Naive thymus-derived CD4-positive, alpha-beta T cell (primary cell): ENCODE measurements around the gene AGAP1. TPM values are rescaled to one million over a fixed set of nuclear protein-coding genes. Genes with fewer than 3 reads are reported as not detected.

Experiments
- ATAC-seq: fragments of 150-1000 bp; cut with Tn5 transposase; 2 replicates; pipeline ENCODE4 v1.10.0; 2021; ENCODE audit warnings: mild to moderate bottlenecking, moderate library complexity
- CTCF ChIA-PET: fragments of 350-600 bp; sonication (Branson Sonifier 250); formaldehyde crosslinking; loops from one replicate; lab custom pipeline; 2021; ENCODE audit warnings: antibody characterized with exemption; lab: Charles Lee
- POLR2A ChIA-PET: fragments of 350-600 bp; sonication (Branson Sonifier 250); formaldehyde crosslinking; loops from one replicate; lab custom pipeline; 2021; ENCODE audit warnings: antibody characterized with exemption, inconsistent platforms; lab: Charles Lee
- DNase-seq, 9 donors: peaks; one replicate each; pipeline versions ENCODE4 v3.0.0 to v3.0.0-alpha.2; 2020 to 2022; ENCODE audit warnings: mixed read lengths in 1 of 9
- H3K27ac ChIP-seq: one replicate; pipeline ENCODE4 v1.7.0; 2013; ENCODE audit warnings: mild to moderate bottlenecking, low read depth, low read length, moderate library complexity
- H3K27me3 ChIP-seq, 2 donors: one replicate each; pipeline ENCODE4 v1.7.0; 2013; ENCODE audit warnings: low read length in 2 of 2, mild to moderate bottlenecking in 2 of 2, moderate library complexity in 2 of 2; ENCODE audit not compliant: control insufficient read depth in 2 of 2, insufficient read depth in 2 of 2
- H3K36me3 ChIP-seq, 3 experiments: 1 replicate in 2 of 3; 2 replicates in 1 of 3; pipeline ENCODE4 v1.7.0; 2013; ENCODE audit warnings: low read length in 3 of 3, mild to moderate bottlenecking in 3 of 3, moderate library complexity in 1 of 3; ENCODE audit not compliant: insufficient read depth in 3 of 3, control insufficient read depth in 2 of 3
- H3K4me1 ChIP-seq, 2 donors: one replicate each; pipeline ENCODE4 v1.7.0; 2013; ENCODE audit warnings: low read length in 2 of 2, mild to moderate bottlenecking in 2 of 2, moderate library complexity in 1 of 2; ENCODE audit not compliant: control insufficient read depth in 2 of 2, insufficient read depth in 2 of 2
- H3K4me3 ChIP-seq: 2 replicates; pipeline ENCODE4 v1.7.0; 2013; ENCODE audit warnings: mild to moderate bottlenecking, low read length
- H3K9me3 ChIP-seq, 3 experiments: 1 replicate in 2 of 3; 2 replicates in 1 of 3; pipeline ENCODE4 v1.7.0; 2013; ENCODE audit warnings: low read length in 3 of 3; ENCODE audit not compliant: control insufficient read depth in 2 of 3
- H3K27ac Mint-ChIP-seq, 9 donors: one replicate each; pipeline ENCODE4 v1.8.0; 2020 to 2022; ENCODE audit warnings: mixed read lengths in 9 of 9, mild to moderate bottlenecking in 8 of 9, moderate library complexity in 5 of 9, inconsistent platforms in 2 of 9
- H3K27me3 Mint-ChIP-seq, 5 donors: one replicate each; pipeline ENCODE4 v1.8.0; 2021 to 2022; ENCODE audit warnings: mixed read lengths in 5 of 5, mild to moderate bottlenecking in 1 of 5
- H3K36me3 Mint-ChIP-seq, 5 donors: one replicate each; pipeline ENCODE4 v1.8.0; 2020 to 2022; ENCODE audit warnings: mixed read lengths in 5 of 5, mild to moderate bottlenecking in 3 of 5, inconsistent platforms in 1 of 5
- H3K4me1 Mint-ChIP-seq, 7 donors: one replicate each; pipeline ENCODE4 v1.8.0; 2020 to 2022; ENCODE audit warnings: mixed read lengths in 7 of 7, mild to moderate bottlenecking in 3 of 7, inconsistent platforms in 1 of 7
- H3K4me3 Mint-ChIP-seq, 10 donors: one replicate each; pipeline ENCODE4 v1.8.0; 2020 to 2022; ENCODE audit warnings: mild to moderate bottlenecking in 10 of 10, mixed read lengths in 10 of 10, moderate library complexity in 6 of 10, inconsistent platforms in 2 of 10
- H3K9me3 Mint-ChIP-seq, 11 donors: one replicate each; pipeline ENCODE4 v1.8.0; 2020 to 2022; ENCODE audit warnings: mixed read lengths in 11 of 11, mild to moderate bottlenecking in 4 of 11, inconsistent platforms in 1 of 11, moderate library complexity in 1 of 11
- intact Hi-C, 2 donors: fragments of 100-400 bp; cut with micrococcal nuclease; formaldehyde crosslinking; loops; one replicate each; pipeline ENCODE4 v1.15.1; 2023
- polyA plus RNA-seq, 2 donors: library from polyadenylated mRNA; unstranded; fragments of 300-500 nt; fragmentation: Illumina TruSeq; gene quantifications; one replicate each; pipeline ENCODE4 v1.2.3, GENCODE V29; 2021
- total RNA-seq, 6 experiments: library from RNA in 5 of 6; stranded (reverse) in 5 of 6; gene quantifications; 1 replicate in 5 of 6; 2 replicates in 1 of 6; pipeline ENCODE4 v1.2.3 and lab custom pipeline; 2021 to 2026

Gene AGAP1
- total and polyA plus RNA-seq, 7 experiments from 2014 or later: 0.35 to 9.6 (median 0.85) TPM; not detected in 2

DNA sequence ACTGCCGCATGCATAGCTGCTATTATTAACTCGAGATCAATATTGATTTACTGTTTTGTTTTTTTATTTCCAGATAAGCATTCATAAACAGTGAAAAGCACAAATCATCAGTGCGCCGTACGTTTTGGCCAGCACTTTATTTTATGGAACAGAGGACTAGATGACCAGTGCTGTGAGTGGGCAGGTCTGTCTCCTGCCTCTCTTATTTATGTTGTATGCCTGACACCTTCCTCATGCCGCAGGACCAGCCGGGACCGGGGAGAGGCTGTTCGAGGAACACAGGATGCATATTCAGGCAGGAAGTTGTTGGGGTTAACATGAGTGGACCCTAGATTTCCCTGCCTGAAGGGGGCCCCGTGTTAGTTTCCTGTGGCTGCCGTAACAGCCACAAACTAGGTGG lies 72.6 kb downstream of the AGAP1 start:
- Mint-ChIP-seq H3K4me1 (peaks cover 0 to 3% (median 0%) of the 10 kb centered on the region in 7 donors), H3K4me3 (no peak overlapping the region), H3K9me3 (peaks cover 0 to 12% (median 0%) of the 10 kb centered on the region in 11 donors), H3K36me3 (no peaks in the 10 kb centered on the region), H3K27ac (no peak overlapping the region), H3K27me3 (peaks cover 3 to 49% (median 23%) of the 10 kb centered on the region in 5 donors)
- H3K36me3 ChIP-seq: no peaks in the 10 kb centered on the region
- no peaks in the 10 kb centered on the region for H3K27me3 ChIP-seq
- H3K4me3 ChIP-seq: no peak overlapping the region
- DNase-seq (no peak), ATAC-seq (no peak)
- H3K9me3 ChIP-seq: no peaks in the 10 kb centered on the region
- CTCF ChIA-PET: no interaction called here
- H3K27ac ChIP-seq: no peak overlapping the region
- intact Hi-C loops: no loop called here
- POLR2A ChIA-PET: no interaction called here
- no peaks in the 10 kb centered on the region for H3K4me1 ChIP-seq

DNA sequence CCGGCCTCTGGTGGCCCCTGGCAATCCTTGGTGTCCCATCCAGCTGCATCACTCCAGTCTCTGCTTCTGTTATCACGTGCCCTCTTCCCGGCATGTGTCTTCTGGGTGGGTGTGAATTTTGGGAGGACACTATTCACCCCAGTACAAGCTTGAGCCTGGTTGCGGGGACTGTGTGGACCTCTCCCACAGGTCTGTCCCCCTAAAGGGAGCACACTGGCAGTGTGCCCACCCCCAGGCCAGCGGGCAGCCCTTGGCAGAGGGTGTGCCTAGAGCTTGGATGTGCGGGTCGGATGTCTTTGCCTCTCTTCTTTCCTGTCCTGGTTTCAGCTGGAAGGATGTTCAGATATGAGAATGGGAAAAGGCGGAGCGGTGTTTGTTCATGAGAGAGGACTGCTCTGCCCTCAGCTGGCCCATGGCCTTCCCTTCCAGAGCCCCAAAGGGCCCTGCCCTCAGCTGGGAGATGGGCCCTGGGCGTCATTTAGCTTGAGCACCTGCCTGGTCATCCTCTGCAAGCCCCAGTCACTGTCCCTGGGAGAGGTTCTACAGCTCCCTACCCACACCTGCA lies 73.2 kb downstream of the AGAP1 start:
- ATAC-seq: no peak
- Histone ChIP-seq H3K27ac (no peak overlapping the region), H3K9me3 (no peaks in the 10 kb centered on the region), H3K4me1 (no peaks in the 10 kb centered on the region), H3K36me3 (no peaks in the 10 kb centered on the region), H3K27me3 (no peaks in the 10 kb centered on the region), H3K4me3 (no peak overlapping the region)
- no peak overlapping the region for H3K4me3 Mint-ChIP-seq
- no peak overlapping the region for H3K27ac Mint-ChIP-seq
- intact Hi-C loops: no loop called here
- no peaks in the 10 kb centered on the region for H3K36me3 Mint-ChIP-seq
- no peak for DNase-seq
- H3K4me1 Mint-ChIP-seq: peaks cover 0 to 3% (median 0%) of the 10 kb centered on the region in 7 donors
- peaks cover 3 to 49% (median 23%) of the 10 kb centered on the region in 5 donors for H3K27me3 Mint-ChIP-seq
- H3K9me3 Mint-ChIP-seq: peaks cover 0 to 12% (median 0%) of the 10 kb centered on the region in 11 donors
- ChIA-PET POLR2A (no interaction called here), CTCF (no interaction called here)

DNA sequence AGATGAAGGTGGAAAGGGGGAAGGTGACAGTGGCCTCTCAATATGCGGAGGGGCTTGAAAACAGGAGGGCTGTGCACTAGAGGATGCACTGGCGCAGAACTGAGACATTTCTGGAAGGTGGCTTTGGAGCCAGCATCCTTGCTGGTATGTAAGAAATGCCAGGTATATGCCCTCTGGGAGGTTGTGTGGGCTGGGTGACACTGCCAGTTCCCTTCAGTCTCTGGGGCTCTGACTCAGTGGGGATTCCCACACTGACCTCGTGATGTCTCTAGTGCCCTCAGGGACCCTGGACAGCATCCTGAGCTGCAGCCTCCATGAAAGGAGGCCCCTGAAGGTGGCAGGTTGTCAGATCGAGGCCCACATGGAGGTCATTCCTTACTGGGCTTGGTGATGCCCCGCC lies 74.0 kb downstream of the AGAP1 start:
- DNase-seq (no peak), ATAC-seq (no peak)
- no peaks in the 10 kb centered on the region for H3K36me3 ChIP-seq
- peaks cover 0 to 12% (median 0%) of the 10 kb centered on the region in 11 donors for H3K9me3 Mint-ChIP-seq
- H3K36me3 Mint-ChIP-seq: no peaks in the 10 kb centered on the region
- H3K27ac ChIP-seq: no peak overlapping the region
- H3K27me3 Mint-ChIP-seq: peaks cover 3 to 47% (median 23%) of the 10 kb centered on the region in 5 donors
- ChIA-PET POLR2A (no interaction called here), CTCF (no interaction called here)
- H3K4me1 Mint-ChIP-seq: peaks cover 0 to 3% (median 0%) of the 10 kb centered on the region in 7 donors
- no peaks in the 10 kb centered on the region for H3K9me3 ChIP-seq
- H3K4me1 ChIP-seq: no peaks in the 10 kb centered on the region
- H3K27me3 ChIP-seq: no peaks in the 10 kb centered on the region
- intact Hi-C loops: no loop called here
- no peak overlapping the region for H3K4me3 ChIP-seq
- no peak overlapping the region for H3K4me3 Mint-ChIP-seq
- H3K27ac Mint-ChIP-seq: no peak overlapping the region

DNA sequence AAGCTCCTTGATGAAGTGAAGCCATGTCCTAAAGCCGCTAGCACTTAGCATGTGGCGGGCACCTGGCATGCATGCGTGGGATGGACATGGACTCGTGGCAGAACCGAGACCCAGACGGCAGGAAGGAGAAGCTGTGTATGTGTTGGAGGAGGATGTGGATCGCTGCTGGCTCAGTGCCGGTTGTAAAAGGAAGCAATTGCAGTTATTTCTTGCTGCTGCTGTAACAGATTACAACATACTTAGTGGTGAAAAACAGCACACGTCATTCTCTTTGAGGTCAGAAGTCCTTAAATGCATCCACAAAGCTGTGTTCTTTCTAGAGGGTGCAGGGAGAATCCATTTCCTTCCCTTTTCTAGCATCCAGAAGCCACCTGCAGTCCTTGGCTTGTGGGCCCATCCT lies 74.6 kb downstream of the AGAP1 start:
- no peak overlapping the region for H3K4me3 Mint-ChIP-seq
- H3K27me3 Mint-ChIP-seq: peaks cover 0 to 48% (median 19%) of the 10 kb centered on the region in 5 donors
- Histone ChIP-seq H3K4me3 (no peak overlapping the region), H3K27me3 (no peaks in the 10 kb centered on the region), H3K27ac (no peak overlapping the region), H3K9me3 (no peaks in the 10 kb centered on the region), H3K36me3 (no peaks in the 10 kb centered on the region), H3K4me1 (no peaks in the 10 kb centered on the region)
- ATAC-seq (no peak), DNase-seq (no peak)
- ChIA-PET CTCF (no interaction called here), POLR2A (no interaction called here)
- H3K27ac Mint-ChIP-seq: no peak overlapping the region
- H3K4me1 Mint-ChIP-seq: peaks cover 0 to 3% (median 0%) of the 10 kb centered on the region in 7 donors
- H3K9me3 Mint-ChIP-seq: peaks cover 0 to 12% (median 0%) of the 10 kb centered on the region in 11 donors
- no peaks in the 10 kb centered on the region for H3K36me3 Mint-ChIP-seq
- intact Hi-C loops: no loop called here

DNA sequence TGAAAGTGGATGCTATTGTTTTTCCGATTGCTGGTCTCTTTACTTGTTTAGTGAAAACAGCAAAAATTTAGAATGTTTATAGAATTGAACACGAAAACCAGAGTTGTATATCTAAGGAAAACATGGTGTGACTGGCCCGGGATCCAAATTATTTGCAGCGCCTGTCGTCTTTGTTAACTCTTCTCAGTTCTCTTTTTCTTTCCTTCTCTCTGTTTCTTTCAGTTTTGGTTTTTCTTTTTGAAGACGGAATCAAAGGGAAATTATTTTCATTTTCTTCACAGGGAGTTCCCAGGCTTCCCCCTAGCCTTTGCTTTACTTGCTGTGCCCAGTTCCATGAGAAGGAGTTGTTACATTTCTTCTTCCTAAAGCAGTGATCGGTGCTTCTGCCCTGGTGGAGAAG lies 76.0 kb downstream of the AGAP1 start:
- H3K27me3 Mint-ChIP-seq: peaks cover 0 to 40% (median 13%) of the 10 kb centered on the region in 5 donors
- Histone ChIP-seq H3K27me3 (no peaks in the 10 kb centered on the region), H3K4me3 (no peak overlapping the region), H3K4me1 (no peaks in the 10 kb centered on the region), H3K27ac (no peak overlapping the region), H3K36me3 (no peaks in the 10 kb centered on the region), H3K9me3 (no peaks in the 10 kb centered on the region)
- CTCF ChIA-PET: no interaction called here
- H3K4me1 Mint-ChIP-seq: peaks cover 0 to 3% (median 0%) of the 10 kb centered on the region in 7 donors
- no peak for DNase-seq
- no peak overlapping the region for H3K27ac Mint-ChIP-seq
- intact Hi-C loops: no loop called here
- POLR2A ChIA-PET: no interaction called here
- no peak overlapping the region for H3K4me3 Mint-ChIP-seq
- ATAC-seq: no peak
- H3K36me3 Mint-ChIP-seq: no peaks in the 10 kb centered on the region
- H3K9me3 Mint-ChIP-seq: peaks cover 0 to 12% (median 0%) of the 10 kb centered on the region in 11 donors

DNA sequence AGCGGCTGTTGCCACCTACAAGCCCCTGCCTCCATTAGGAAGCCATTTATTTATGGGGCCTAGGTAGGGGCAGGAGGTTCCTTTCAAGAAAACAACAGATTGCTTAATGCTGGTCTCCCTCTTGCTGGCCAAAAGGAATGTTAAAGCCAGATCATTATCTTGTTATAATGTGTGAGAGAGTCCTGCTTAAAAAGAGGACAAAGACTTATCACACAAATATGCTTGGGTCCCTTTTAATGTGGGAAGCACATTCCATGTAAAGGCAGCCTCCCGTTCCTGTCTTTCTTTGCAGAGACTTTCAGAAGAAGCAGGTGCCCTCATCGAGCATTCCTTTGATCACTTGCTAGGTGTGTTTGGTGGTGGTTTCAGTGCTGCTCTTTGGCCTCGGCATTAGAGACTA lies 76.4 kb downstream of the AGAP1 start:
- Histone ChIP-seq H3K36me3 (no peaks in the 10 kb centered on the region), H3K27me3 (no peaks in the 10 kb centered on the region), H3K27ac (no peak overlapping the region), H3K4me1 (no peaks in the 10 kb centered on the region), H3K9me3 (no peaks in the 10 kb centered on the region), H3K4me3 (no peak overlapping the region)
- H3K9me3 Mint-ChIP-seq: peaks cover 0 to 12% (median 0%) of the 10 kb centered on the region in 11 donors
- POLR2A ChIA-PET: no interaction called here
- H3K27ac Mint-ChIP-seq: no peak overlapping the region
- intact Hi-C loops: no loop called here
- H3K27me3 Mint-ChIP-seq: peaks cover 0 to 40% (median 12%) of the 10 kb centered on the region in 5 donors
- CTCF ChIA-PET: no interaction called here
- no peak for ATAC-seq
- no peaks in the 10 kb centered on the region for H3K36me3 Mint-ChIP-seq
- DNase-seq: no peak
- H3K4me1 Mint-ChIP-seq: peaks cover 0 to 3% (median 0%) of the 10 kb centered on the region in 7 donors
- H3K4me3 Mint-ChIP-seq: no peak overlapping the region
